PFSK-1 (cell line): ENCODE measurements around the gene TMEM207.

Experiments
- POLR2AphosphoS5 ChIP-seq: IDR thresholded peaks from 2 replicates; pipeline ENCODE4 v1.6.1; 2012; ENCODE audit warnings: low read depth, mild to moderate bottlenecking, control low read depth, low read length, moderate library complexity
- REST ChIP-seq, 2 experiments: IDR thresholded peaks; 2 replicates each; pipeline versions ENCODE4 v1.6.1 to v1.8.0; 2011 to 2012; ENCODE audit warnings: low read depth in 2 of 2, low read length in 2 of 2, control low read depth in 1 of 2, inconsistent platforms in 1 of 2, mild to moderate bottlenecking in 1 of 2, moderate library complexity in 1 of 2; ENCODE audit not compliant: insufficient read depth in 1 of 2
- TAF1 ChIP-seq: IDR thresholded peaks from 2 replicates; pipeline ENCODE4 v1.6.1; 2012; ENCODE audit warnings: low read length, control low read depth, borderline replicate concordance; ENCODE audit not compliant: insufficient read depth

- no peak for TF ChIP-seq TAF1
- no peak for TF ChIP-seq REST (IDR thresholded peaks at IDR 0.05; ENCODE audit: insufficient read depth in 1 of 2, low read depth in 2 of 2, low read length in 2 of 2)
- no peak for TF ChIP-seq POLR2AphosphoS5
These were observed 16.1 kb downstream of the TMEM207 start for GRCh38 chr3:190433626-190434025.
